ENCODE results near the gene PHF2.

The PHF2 gene

DNA sequence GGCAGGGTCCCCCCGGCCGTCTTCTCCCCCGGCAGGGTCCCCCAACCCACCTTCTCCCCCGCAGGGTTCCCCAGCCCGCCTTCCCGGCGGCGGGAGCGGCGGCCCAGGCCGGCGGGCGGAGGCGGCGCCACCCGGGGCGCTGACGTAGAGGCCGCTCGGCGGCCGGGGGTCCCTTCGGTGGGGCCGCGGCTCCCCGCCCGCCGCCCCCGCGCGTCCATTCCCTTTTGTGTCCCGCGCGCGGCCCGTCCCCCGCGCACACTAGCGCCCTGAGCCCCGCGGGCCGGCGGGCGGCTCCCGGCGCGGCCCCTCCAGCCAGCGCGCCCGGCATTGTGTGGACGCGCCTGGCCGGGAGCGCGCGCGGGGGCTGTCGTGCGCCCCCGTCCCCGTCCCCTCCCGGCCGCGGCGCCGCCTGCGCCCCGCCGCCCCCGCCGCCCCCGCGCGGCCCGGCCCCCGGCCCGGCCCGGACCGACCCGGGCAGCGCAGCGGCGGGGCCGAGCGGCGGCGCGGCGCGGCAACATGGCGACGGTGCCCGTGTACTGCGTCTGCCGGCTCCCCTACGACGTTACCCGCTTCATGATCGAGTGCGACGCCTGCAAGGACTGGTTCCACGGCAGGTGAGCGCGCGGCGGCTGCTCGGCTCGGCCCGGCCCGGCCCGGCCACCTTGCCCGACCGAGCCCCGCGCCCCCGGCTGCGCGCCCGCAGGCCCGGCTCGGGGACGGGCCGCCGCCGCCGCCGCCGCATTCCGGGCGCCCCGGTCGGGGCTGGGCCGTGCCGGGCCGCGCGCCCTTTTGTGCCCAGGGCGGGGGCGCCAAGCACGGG lies at the start of gene PHF2:
Gene PHF2, plus strand, starts transcription at position 327 of the 820 bp plus-strand sequence. Its CDS starts 190 bp downstream, at position 517.
- peak; percentile 30 for DNase-seq

DNA sequence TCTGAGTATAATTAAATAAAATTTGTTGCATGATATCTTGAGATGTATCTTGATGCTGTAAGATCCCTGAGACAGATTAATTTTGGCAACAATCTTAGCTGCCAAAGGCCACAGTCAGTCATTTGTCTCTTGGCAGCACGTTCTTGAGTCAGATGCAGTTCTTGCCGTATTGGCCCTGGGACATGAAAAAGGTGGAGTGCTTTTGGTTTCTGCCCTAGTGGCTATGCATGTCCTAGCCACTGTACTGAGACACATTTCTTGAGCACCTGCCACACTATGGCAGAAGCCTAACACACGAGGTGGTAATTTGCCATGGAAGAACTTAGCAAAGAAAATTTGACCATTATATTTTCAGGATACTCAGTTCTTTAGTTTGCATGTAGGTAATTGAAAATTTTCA lies 45.0 kb upstream of the PHF2 start:
- DNase-seq, result no peak

DNA sequence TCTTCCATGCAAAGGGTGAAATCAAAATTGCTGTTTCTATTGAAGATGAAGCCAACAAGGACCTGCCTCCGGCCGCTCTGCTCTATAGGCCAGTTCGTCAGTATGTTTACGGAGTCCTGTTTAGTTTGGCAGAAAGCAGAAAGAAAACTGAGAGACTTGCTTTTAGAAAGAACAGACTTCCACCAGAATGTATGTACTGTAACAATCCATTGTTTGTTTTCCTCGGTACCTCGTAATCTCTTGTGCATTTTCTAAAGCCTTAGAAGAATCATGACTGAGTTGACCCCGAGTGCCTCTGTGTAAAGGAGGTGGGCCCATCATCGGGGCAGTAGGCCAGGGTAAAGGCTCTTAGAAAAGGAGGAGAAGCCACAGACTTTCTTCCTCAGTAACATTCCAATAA lies 44.2 kb upstream of the PHF2 start:
- DNase-seq, result no peak

DNA sequence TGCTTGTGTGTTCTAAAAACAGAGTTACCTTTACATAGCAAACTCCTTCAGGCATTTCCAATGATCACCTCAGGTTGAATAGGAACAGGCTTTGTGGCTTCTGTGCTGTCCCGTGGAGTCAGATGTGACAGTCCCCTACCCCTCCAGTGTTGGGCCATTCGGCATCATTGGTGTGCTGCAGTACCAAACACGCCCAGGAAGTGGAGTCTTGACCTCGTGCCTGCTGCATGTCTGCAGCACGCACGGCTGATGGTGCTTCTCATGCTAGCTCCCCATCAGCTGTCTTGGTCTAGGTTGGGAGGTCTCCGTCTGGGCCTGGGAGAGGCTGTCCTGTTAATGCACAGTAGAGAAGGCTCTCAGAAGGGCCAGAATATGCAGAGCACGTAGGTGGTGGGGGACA lies 42.5 kb upstream of the PHF2 start:
- no peak for DNase-seq

DNA sequence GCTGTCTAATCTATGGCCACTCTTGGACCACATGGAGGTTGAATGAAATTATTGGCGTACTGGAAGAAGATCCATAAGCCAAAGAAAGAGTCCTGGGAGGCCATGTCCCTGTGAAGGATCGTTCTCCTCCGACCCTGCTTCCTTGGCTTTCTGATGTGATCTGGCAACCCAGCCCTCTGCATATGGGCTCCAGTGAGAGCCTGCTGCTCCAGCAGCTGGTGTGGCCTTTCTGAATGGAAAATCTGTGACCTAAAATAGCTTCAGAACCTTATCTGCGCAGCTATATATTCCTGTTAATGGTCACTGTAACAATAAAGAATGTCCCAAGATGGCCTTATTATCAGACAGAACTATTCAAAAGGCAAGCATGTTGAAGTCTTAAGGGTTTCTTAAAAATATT lies 40.2 kb upstream of the PHF2 start:
- no peak for DNase-seq

DNA sequence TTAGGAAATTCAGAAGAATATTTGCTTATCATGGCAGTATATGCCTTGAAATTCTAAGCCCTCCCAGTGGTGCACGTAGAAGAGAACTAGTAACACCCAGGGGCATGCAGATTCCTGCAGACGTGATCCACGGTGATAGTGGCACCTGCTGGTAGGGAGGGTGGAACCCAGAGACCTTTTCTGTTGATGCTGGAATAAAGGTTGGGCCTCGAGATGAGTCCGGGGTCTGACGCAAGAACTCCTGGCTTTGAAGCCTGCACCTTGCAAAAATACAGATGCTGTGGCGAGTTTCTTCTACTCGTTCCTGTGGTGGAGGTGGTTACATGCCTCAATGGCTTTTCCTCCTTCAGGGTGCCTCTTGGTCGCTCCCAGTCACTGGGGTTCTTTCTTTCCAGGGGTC lies 39.5 kb upstream of the PHF2 start:
- DNase-seq, result no peak

DNA sequence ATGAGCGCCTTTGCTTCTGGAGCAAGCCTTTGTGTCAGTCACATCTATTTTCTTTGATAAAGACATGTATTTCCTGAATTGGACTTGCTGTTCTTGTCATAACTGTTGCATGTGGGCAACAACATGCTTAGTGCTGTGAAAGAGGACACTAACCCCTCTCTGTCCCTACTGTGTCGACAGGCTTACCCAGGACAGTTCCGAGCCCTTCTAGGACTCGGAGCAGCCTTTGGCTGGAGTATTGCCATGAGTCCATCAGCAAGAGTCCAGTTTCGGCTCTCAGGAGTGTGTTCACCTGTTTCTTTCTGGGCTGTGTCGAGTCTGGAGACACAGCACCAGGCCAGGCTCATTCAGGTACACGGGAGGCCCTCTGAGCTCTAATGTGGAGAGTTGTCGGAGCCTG lies 36.1 kb upstream of the PHF2 start:
- DNase-seq, result no peak

DNA sequence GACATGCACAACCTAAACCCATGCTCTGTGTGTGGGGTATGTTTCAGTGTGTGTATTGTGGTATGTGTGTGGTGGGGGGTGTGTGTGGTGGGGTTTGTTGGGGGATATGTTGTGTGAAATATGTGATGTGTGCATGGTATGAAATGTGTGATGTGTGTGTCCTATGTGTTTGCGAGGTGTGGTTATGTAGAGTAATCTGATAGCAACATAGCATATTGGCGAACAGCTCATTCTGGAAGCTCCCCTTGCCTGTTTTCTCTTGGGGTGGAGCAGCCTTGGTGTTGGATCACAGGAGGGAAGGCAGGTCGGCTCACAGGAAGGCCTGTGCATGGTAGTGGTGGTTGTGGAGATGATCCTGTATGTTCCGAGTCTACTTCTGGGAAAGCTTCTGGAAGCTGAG lies 35.4 kb upstream of the PHF2 start:
- no peak for DNase-seq

DNA sequence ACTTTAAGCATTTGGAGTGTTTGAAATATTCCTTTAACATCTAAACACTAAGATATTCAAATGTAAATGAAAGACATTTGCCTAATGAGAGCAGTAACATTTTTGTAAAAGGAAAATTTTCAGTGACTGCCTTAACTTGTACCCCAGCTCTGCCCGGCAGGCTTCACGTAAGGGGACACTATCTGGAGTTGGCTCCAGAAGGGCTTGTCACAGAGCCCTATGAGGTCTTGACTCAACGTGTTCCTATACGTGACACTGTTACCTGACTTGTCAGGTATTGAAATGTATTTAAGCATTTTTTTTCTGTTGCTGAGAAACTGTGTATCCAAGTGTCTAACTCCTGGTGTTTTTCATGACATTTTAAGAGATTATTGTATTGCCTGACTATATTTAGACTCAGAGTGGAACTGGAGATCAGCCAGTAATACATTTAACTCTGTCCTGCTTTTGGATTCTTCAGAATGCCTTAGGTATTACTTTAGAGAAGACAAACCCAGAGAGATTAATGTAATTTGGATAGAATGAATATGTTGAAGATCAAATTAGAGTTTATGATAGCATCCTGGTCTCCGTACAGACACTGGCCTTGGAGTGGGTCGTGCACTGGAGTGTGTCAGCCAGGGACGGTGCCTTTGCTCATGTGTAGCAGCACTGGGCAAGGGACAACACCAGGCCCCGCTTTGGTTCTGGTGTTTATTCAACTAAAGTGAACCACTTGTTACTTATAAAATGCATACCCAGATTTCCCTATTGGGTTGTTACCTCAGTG lies 34.6 kb upstream of the PHF2 start:
- no peak for DNase-seq

DNA sequence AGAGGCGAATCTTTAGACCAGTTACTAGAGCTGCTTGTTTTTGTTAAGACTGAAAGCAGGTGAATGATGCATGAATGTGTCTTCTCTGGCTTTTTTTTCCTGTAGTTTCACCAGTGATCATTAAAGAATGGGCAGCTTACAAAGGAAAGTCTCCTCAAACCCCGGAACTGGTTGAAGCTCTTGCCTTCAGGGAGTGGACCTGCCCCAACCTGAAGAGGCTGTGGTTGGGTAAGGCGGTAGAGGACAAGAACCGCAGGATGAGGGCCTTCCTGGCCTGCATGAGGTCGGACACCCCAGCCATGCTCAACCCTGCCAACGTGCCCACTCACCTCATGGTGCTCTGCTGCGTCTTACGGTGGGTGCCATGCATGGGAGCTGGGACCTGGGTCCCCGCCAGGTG lies 33.3 kb upstream of the PHF2 start:
- no peak for DNase-seq

DNA sequence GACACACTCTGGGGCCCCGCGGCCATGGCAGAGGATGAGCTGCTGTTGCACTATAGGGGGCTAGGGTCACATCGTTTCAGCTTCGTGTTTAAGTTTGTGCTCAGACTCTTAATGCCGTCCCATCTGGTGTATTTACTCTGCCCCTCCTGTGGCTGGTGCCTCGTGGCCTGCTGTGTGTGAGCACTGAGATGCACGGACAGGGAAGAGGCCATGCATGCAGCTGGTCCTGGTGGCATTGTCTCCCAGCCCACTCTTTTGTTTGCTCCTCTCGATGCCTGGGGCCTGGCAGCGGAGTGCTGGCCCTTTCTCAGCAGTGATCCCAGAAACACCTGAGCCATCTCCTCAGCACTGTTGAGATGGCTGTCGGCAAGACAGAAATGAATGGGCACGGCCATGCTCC lies 30.0 kb upstream of the PHF2 start:
- no peak for DNase-seq

DNA sequence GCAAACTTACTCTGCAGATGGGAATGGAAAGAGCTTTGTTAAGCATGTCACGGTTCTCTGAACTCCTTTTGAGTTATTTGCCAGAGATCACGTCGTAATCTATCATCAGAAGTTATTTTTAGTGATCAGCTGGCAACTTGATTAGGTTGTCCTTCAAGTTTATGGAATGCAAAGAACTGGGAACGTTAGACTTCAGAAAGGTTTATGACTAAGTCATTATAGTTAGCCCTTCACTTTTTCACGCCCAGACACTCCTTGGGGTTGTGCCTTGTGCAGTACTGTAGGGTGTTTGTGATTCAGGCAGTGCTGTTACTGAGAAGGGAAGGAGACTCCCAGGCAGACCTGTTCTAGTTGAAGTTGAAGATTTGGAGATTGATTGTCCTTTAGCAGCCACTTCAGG lies 26.8 kb upstream of the PHF2 start:
- no peak for DNase-seq

DNA sequence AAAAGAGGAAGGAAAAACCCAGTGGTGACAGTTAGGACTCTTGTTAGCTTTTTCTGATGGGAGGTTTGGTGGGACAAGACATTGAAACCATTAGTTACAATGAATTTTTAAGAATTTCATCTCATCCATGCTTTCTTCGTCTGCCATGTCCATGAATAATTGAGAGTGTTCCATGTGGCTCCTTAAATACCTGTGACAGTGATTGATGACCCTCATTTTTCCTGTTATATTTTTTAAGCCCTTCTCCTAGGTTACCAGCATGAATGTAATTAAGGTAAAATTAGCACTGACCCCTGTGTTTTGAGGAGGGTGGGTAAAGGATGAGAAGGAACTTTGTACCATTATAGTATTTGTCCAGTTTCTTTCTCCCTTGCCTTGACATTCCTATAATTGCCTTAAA lies 23.5 kb upstream of the PHF2 start:
- DNase-seq, result no peak

DNA sequence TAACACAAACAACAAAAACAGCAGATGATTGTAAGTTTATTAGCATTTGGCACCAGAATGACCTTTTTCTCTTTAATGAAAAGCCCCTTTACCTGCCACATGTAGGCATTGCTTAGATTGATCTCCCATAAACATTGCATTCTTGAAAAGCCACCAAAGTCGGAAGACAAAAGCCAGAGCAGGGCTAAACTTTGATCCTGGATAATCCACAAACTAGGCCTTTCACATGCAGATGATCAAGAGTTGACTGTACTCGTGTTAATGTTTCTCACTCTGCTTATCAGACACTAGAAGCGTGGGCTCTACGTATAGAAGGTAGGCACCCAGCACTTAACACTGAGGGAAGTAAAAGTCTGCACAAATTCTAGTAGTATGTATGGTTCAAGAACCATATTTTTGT lies 21.0 kb upstream of the PHF2 start:
- DNase-seq, result no peak

DNA sequence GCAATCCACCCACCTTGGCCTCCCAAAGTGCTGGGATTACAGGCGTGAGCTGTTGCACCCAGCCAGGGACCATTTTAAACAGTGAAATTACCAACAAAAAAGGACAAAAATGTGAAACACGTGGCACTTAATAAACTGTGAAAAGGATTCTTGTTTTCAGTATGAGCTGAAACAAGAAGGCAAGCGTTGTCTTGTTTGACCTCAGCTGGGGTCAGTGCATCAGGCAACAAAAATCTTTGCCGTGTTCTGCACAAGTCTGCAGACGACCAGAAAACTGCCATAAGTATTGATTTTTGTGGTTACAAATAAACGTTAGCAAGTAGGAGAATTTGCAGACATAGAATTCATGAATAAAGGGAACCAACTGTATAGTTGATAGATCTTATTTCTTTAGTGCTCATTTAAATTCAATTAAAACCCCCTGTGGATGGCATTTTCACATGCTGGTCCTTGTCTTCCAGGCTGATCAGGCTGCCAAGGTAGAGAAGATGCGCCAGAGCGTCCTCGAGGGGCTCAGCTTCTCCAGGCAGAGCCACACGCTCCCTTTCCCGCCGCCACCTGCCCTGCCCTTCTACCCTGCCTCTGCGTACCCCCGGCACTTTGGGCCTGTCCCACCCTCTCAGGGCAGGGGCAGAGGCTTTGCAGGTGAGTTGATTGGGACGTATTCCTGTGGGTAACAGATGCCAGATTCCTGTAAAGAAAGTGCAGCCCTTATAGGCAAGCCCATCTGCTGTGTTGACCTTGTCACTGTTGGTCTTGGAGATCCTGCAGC lies 18.8 kb upstream of the PHF2 start:
- DNase-seq, result no peak

DNA sequence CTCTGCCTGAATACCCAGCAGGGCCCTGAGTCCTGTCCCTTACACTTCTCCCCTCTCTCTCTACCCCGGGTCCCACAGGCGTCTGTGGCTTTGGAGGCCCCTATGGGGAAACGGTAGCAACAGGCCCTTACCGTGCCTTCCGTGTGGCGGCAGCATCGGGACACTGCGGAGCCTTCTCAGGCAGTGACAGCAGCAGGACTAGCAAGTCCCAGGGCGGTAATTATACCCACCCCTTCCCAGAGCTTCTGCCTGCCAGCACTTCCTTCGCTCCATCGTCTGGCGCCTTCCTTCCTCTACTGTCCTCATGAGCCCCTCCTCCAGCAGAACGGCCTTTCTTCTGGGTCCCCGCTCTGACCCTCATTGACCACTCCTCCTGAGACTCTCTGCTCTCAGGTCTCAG lies 17.9 kb upstream of the PHF2 start:
- no peak for DNase-seq

DNA sequence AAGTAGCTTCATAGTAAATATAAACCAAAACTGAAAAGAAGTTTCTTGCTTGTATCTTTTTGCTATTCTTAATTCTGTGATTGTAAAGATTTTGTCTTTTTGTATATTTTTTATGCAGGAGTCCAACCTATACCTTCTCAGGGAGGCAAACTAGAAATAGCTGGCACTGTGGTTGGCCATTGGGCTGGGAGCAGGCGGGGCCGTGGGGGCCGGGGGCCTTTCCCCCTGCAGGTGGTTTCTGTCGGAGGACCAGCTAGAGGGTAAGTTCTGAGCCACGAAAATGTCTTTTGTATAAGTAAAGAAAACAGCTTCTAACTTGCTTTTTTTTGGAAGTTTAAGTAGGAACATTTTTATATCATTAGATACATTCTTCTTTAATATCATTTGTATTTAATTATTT lies 15.4 kb upstream of the PHF2 start:
- no peak for DNase-seq

DNA sequence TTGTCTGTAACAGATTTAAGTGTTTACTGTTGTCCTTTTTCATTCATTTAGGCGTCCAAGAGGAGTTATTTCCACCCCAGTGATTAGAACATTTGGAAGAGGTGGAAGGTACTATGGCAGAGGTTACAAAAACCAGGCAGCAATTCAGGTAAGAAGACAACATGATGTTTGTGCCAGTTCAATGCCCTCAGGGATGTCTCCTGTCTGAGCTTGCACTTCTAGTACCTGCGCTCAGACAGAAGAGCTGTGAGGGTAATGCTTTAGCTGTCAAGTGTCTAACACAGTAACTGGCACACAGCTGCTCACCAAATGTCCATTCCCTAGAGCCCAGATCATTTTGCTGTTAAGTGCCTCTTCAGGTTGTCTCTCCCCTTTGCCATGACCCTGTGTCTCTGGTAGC lies 14.2 kb upstream of the PHF2 start:
- DNase-seq, result no peak

DNA sequence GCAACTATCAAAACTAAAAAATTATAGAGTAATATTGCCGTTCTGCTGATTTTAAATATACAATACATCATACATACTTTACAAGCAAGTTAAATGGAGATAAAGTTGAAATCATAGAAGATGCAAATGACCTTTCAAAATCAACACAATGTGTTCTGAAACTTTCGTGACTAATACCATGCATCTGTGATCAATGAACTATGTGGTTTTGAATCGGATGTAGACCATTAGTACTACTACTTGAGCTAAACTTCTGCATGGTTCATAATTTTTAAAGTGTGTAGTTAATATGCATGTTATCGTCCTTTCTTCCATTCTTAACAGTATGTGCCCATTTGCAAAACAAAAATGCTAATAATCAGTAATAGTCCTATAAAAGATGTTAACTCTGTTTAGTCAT lies 11.3 kb upstream of the PHF2 start:
- no peak for DNase-seq

DNA sequence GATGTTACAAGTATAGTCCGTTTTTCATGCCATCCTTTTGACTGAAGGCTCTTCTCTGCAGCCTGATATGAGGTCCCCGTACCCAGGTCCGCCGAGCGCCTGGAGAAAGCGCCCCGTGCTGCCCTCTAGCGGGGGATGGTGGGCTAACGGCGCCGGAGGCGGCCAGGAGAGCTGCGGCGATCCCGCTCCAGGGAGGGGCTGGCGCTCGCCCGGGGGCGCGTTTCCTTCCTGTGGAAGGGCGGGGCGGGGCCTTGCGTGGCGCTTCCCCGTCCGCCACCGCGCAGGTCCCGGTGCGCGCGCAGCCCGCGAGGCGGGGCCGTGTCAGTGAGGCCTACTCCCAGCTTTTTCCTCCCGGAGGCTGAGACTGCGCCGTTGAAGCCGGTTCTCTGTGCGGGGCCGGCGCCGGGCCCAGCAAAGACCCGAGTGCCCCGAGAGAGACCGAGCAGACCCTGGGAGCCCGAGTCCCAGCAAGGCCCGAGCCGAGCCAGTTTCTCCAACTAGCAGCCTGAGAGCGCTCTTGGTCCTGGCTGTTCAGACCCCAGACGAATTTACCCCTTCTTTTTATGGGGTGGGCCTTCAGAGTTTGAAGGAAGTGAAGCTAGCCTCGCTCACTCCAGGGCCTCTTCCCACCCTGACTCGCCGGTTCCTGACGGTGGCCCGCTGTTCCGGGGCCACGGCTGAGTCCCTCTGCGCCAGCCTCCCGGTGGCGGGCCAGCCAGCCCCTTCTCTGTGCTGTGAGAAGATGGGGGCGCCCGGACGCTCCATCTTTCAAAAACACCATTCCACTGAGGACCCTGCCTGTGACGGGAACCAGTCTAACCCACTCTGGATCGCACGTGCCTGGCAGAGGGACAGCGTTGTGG lies 9.7 kb upstream of the PHF2 start:
- peak; percentile 95 for DNase-seq

DNA sequence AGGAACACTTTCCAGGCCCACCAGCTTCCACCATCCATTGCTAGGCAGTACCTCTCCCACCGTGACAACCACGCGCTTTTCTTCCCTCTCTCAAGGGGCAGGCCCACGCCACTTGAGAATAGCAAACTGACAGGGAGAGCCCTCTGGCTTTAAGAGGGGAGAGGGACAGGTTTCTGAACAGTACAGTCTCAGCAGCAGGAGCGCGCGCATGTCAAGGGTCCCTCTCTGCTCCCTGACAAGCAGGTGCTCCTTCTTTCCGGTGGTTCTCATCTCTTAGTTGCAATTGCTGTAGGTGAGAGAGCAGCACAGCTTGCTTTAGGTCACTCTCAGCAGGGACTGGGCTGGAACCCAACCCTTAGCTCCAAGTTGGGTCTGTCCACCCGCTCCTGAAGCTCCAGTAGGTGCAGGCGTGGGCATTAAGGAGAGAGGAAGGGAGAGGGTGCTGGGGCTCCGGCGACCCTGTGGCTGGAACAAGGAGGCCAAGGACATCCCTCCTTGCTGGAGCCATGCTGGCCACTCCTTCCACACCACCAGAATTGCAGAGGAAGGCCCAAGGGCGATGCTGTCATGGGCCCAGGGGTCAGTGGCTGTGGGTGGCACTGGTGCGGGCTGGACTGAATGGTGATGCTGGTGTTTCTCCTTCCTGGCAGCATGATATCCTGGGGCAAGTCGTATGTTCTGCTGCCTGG lies 9.0 kb upstream of the PHF2 start:
- DNase-seq, result peak; percentile 17

DNA sequence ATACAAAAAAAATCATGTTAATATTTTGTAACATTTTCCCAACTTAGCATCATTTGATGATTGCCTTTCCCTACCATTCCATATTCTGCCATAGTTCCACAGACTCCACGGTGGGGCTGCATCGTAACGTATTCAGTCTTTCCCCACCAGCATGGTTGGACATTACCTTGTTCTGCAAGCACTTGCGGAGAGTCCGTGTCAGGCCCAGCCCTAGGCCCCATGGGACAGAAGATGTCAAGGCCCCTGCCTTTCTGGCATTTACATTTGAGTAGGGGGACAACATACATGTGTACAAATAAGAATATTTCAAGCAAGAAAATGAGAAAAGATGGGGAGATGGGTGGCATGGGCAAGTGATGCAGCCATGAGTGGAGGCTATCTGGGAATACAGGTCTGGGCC lies 8.2 kb upstream of the PHF2 start:
- no peak for DNase-seq

Data from EL (cell line).